BJ (cell line): ENCODE measurements around the gene PARM1. TPM values are rescaled to one million over a fixed set of nuclear protein-coding genes. Genes with fewer than 3 reads are reported as not detected.

Experiments
- CTCF ChIA-PET: fragments of 350-600 bp; formaldehyde crosslinking; extraction: SDS; loops from one replicate; lab custom pipeline; 2021; ENCODE audit warnings: antibody characterized with exemption, inconsistent platforms; lab: Yijun Ruan, JAX
- POLR2A ChIA-PET: fragments of 300-600 bp; sonication (Branson Sonifier 250); formaldehyde crosslinking; extraction: SDS; loops from one replicate; lab custom pipeline; 2021; ENCODE audit warnings: antibody characterized with exemption; lab: Charles Lee
- DNase-seq: peaks from one replicate; pipeline ENCODE4 v3.0.0-alpha.2; 2011; ENCODE audit warnings: low read depth
- H3K27me3 ChIP-seq: 2 replicates; pipeline ENCODE4 v1.6.0; 2011; ENCODE audit warnings: low read length; ENCODE audit not compliant: control insufficient read depth, insufficient read depth
- H3K36me3 ChIP-seq: 2 replicates; pipeline ENCODE4 v1.5.1; 2011; ENCODE audit warnings: low read length; ENCODE audit not compliant: control insufficient read depth, insufficient read depth
- H3K4me3 ChIP-seq: 2 replicates; pipeline ENCODE4 v1.5.1; 2011; ENCODE audit warnings: low read depth, mild to moderate bottlenecking, control low read depth, low read length
- CTCF ChIP-seq: IDR thresholded peaks from 2 replicates; pipeline ENCODE4 v1.5.1; 2011; ENCODE audit warnings: low read depth, mild to moderate bottlenecking, control low read depth, inconsistent platforms, low read length, moderate library complexity; ENCODE audit not compliant: insufficient read depth
- polyA plus RNA-seq: library from polyadenylated mRNA; depleted of rRNA; stranded (reverse); fragments of >200 nt; gene quantifications from 2 replicates; pipeline ENCODE4 v1.2.3, GENCODE V29; 2011

Gene PARM1
- polyA plus RNA-seq, 1 experiment: 0.01 TPM

- no peak for TF ChIP-seq CTCF
- no peaks in the 10 kb centered on the region for H3K36me3 ChIP-seq
- H3K4me3 ChIP-seq: no peak overlapping the region
- DNase-seq: no peak
- no peaks in the 10 kb centered on the region for H3K27me3 ChIP-seq
- ChIA-PET CTCF (interaction anchor here (2.1 kb wide), 1 partner anchor 11 kb away, joined by 7 read pairs; the partner anchor contains the start of gene PARM1), POLR2A (no interaction called here)
Observed at GRCh38 chr4:74944354-74944793, 11.5 kb downstream of the PARM1 start.

GRCh38 chr4:74946196-74946595 is 13.3 kb downstream of the PARM1 start:
- no peak for DNase-seq
- H3K27me3 ChIP-seq: no peaks in the 10 kb centered on the region
- no peak overlapping the region for H3K4me3 ChIP-seq
- ChIA-PET CTCF (no interaction called here), POLR2A (no interaction called here)
- TF ChIP-seq CTCF: no peak
- H3K36me3 ChIP-seq: no peaks in the 10 kb centered on the region

GRCh38 chr4:74947798-74948197 is 14.9 kb downstream of the PARM1 start:
- no peak for TF ChIP-seq CTCF
- no peak for DNase-seq
- Histone ChIP-seq H3K4me3 (no peak overlapping the region), H3K36me3 (no peaks in the 10 kb centered on the region), H3K27me3 (no peaks in the 10 kb centered on the region)
- ChIA-PET CTCF (no interaction called here), POLR2A (no interaction called here)

GRCh38 chr4:74948236-74948635 is 15.3 kb downstream of the PARM1 start:
- ChIA-PET POLR2A (no interaction called here), CTCF (no interaction called here)
- no peaks in the 10 kb centered on the region for H3K27me3 ChIP-seq
- DNase-seq: no peak
- no peak overlapping the region for H3K4me3 ChIP-seq
- no peaks in the 10 kb centered on the region for H3K36me3 ChIP-seq
- no peak for TF ChIP-seq CTCF

DNA sequence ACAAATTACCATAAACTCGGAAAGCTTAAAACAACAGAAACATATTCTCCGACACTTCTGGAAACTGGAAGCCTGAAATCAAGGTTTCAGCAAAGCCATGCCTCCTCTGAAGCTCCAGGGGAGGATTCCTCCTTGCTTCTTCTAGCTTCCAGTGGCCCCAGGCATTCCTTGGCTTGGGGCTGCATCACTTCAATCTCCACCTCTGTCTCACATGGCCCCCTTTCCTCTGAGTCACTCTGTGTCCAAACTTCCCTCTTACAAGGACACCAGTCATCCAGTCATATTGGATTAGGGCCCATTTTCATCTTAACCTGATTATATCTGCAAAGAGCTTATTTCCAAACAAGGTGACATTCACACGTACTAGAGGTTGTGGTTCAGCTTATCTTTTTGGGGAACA is 17.3 kb downstream of the PARM1 start:
- TF ChIP-seq CTCF: no peak

More for the DNA sequence above, 17.3 kb downstream of the PARM1 start:
- no peaks in the 10 kb centered on the region for H3K27me3 ChIP-seq
- no peak overlapping the region for H3K4me3 ChIP-seq
- CTCF ChIA-PET: no interaction called here
- H3K36me3 ChIP-seq: no peaks in the 10 kb centered on the region
- POLR2A ChIA-PET: no interaction called here
- DNase-seq: no peak
